Pons (tissue), 1 donor: ENCODE data around the gene SFXN5.

Source experiments
- DNase-seq: peaks from one replicate; pipeline ENCODE4 v3.0.0-alpha.2; 2016; ENCODE audit warnings: low spot score

Gene SFXN5

GRCh38 chr2:72940786-72941185 is 130.7 kb downstream of the SFXN5 start:
- DNase-seq, result no peak

- DNase-seq, result no peak
Measured at GRCh38 chr2:72940361-72940760, 131.2 kb downstream of the SFXN5 start.

GRCh38 chr2:72938455-72938854 is 133.1 kb downstream of the SFXN5 start:
- no peak for DNase-seq

GRCh38 chr2:72937356-72937669 is 134.2 kb downstream of the SFXN5 start:
- DNase-seq, result no peak

GRCh38 chr2:72936660-72937355 is 134.7 kb downstream of the SFXN5 start:
- no peak for DNase-seq

- DNase-seq, result no peak
Measured at GRCh38 chr2:72935611-72935957, 135.9 kb downstream of the SFXN5 start.

- DNase-seq, result no peak
Measured at GRCh38 chr2:72934683-72935610, 136.6 kb downstream of the SFXN5 start.

- DNase-seq, result no peak
Measured at GRCh38 chr2:72933646-72934151, 137.8 kb downstream of the SFXN5 start.

GRCh38 chr2:72933207-72933606 is 138.3 kb downstream of the SFXN5 start:
- DNase-seq, result no peak

- DNase-seq, result no peak
Measured at GRCh38 chr2:72932805-72933204, 138.7 kb downstream of the SFXN5 start.

- DNase-seq, result no peak
Measured at GRCh38 chr2:72932045-72932740, 139.3 kb downstream of the SFXN5 start.

- no peak for DNase-seq
Measured at GRCh38 chr2:72931280-72931910, 140.1 kb downstream of the SFXN5 start.

- DNase-seq, result no peak
Measured at GRCh38 chr2:72929010-72929409, 142.5 kb downstream of the SFXN5 start.

GRCh38 chr2:72927619-72928550 is 143.6 kb downstream of the SFXN5 start:
- no peak for DNase-seq

- no peak for DNase-seq
Measured at GRCh38 chr2:72926811-72927465, 144.6 kb downstream of the SFXN5 start.

GRCh38 chr2:72926368-72926767 is 145.1 kb downstream of the SFXN5 start:
- no peak for DNase-seq

- DNase-seq, result no peak
Measured at GRCh38 chr2:72925328-72925943, 146.1 kb downstream of the SFXN5 start.

GRCh38 chr2:72924353-72925240 is 146.9 kb downstream of the SFXN5 start:
- DNase-seq, result no peak

- DNase-seq, result no peak
Measured at GRCh38 chr2:72923833-72924352, 147.6 kb downstream of the SFXN5 start.
